ENCODE measurements around the gene TMTC4.

GRCh38 chr13:100646871-100647270, 27.7 kb downstream of the TMTC4 start:
- no peak for TF ChIP-seq ZNF639 (tag by site-specific recombination; IDR thresholded peaks at IDR 0.05)
- TF ChIP-seq SALL2 (tag by site-specific recombination; IDR thresholded peaks at IDR 0.05; ENCODE audit: borderline replicate concordance): no peak
- TF ChIP-seq SP2 (tag by site-specific recombination; IDR thresholded peaks at IDR 0.05): no peak
- no peak for TF ChIP-seq ATF2 (tag by site-specific recombination; IDR thresholded peaks at IDR 0.05; ENCODE audit: low read depth)
- TF ChIP-seq KLF7 (tag by site-specific recombination; IDR thresholded peaks at IDR 0.05; ENCODE audit: borderline replicate concordance): no peak
- no peak for TF ChIP-seq ZNF785 (tag by site-specific recombination; IDR thresholded peaks at IDR 0.05)
- TF ChIP-seq CTCF (tag by site-specific recombination; IDR thresholded peaks at IDR 0.05): no peak
- TF ChIP-seq YY1 (tag by site-specific recombination; IDR thresholded peaks at IDR 0.05): no peak
- no peak for TF ChIP-seq ZNF792 (tag by site-specific recombination; IDR thresholded peaks at IDR 0.05)
- TF ChIP-seq ELK4 (IDR thresholded peaks at IDR 0.05; ENCODE audit: borderline replicate concordance, low read depth, low read length): no peak
- no peak for TF ChIP-seq TCF7L2 (IDR thresholded peaks at IDR 0.05; ENCODE audit: borderline replicate concordance, low read depth, low read length)
- no peak for TF ChIP-seq ZSCAN5A (tag by site-specific recombination; IDR thresholded peaks at IDR 0.05)
- TF ChIP-seq PRDM4 (tag by site-specific recombination; IDR thresholded peaks at IDR 0.05): no peak
- no peak for TF ChIP-seq ZBTB17 (tag by site-specific recombination; IDR thresholded peaks at IDR 0.05)
